Testis (tissue), 3 donors: ENCODE results near the gene FEN1. TPM values are rescaled to one million over a fixed set of nuclear protein-coding genes. Genes with fewer than 3 reads are reported as not detected.
A peak's percentile ranks its signal among the peaks of the same experiment; 100 is the strongest.

Experiments used
- DNase-seq: peaks from one replicate; pipeline ENCODE4 v3.0.0-alpha.2; 2019
- H3K27ac ChIP-seq, 2 donors: fragments of 200-600 bp; sonication (generic); one replicate each; pipeline ENCODE4 v1.5.1; 2019
- H3K27me3 ChIP-seq: fragments of 200-600 bp; sonication (generic); one replicate; pipeline ENCODE4 v1.5.1; 2019
- H3K36me3 ChIP-seq: fragments of 200-600 bp; sonication (generic); one replicate; pipeline ENCODE4 v1.5.1; 2017; ENCODE audit warnings: low read depth; ENCODE audit errors: missing control alignments
- H3K4me1 ChIP-seq: fragments of 200-600 bp; sonication (generic); one replicate; pipeline ENCODE4 v1.5.1; 2019
- H3K4me3 ChIP-seq, 2 donors: fragments of 200-600 bp; sonication (generic); one replicate each; pipeline ENCODE4 v1.5.1; 2017 to 2019
- H3K9me3 ChIP-seq: fragments of 200-600 bp; sonication (generic); one replicate; pipeline ENCODE4 v1.5.1; 2017
- POLR2A ChIP-seq: fragments of 450-650 bp; IDR thresholded peaks from one replicate; pipeline ENCODE4 v1.6.1; 2017; ENCODE audit warnings: antibody characterized with exemption, mild to moderate bottlenecking, moderate library complexity
- WGBS, 2 donors: methylation state at CpG; one replicate each; pipeline ENCODE4 v1.1.5; 2018; 5-methylcytosine and 5-hydroxymethylcytosine counted together
- intact Hi-C: fragments of 100-400 bp; cut with DNase I; formaldehyde crosslinking; loops from one replicate; pipeline ENCODE4 v1.15.1; 2023; ENCODE audit warnings: low total_unique reads
- polyA plus RNA-seq: library from polyadenylated mRNA; stranded (reverse); fragments of 350-450 nt; fragmentation: Illumina TruSeq; extraction: RNeasy Lipid Tissue Mini Kit (QIAGEN cat#74804); gene quantifications from one replicate; pipeline ENCODE4 v1.2.3, GENCODE V29; 2014; ENCODE audit warnings: low read depth, low replicate concordance; ENCODE audit not compliant: insufficient read depth
- total RNA-seq, 2 donors: library from RNA; depleted of rRNA; stranded (reverse); fragments of >200 nt; gene quantifications; one replicate each; pipeline ENCODE4 v1.2.3, GENCODE V29; 2016
- TF ChIP-seq, protein P1 (sequence below), 3 experiments: fragments of 450-650 bp in 2 of 3; fragments of 200-600 bp in 1 of 3; sonication (generic) in 1 of 3; IDR thresholded peaks; one replicate each; pipeline ENCODE4 v1.5.1; 2016 to 2019; ENCODE audit warnings: antibody characterized with exemption in 3 of 3, mild to moderate bottlenecking in 2 of 3, moderate library complexity in 1 of 3

FEN1 gene
- total and polyA plus RNA-seq, 3 donors from 2014 or later = 22.7 to 31.5 (median 27.3) TPM

DNA sequence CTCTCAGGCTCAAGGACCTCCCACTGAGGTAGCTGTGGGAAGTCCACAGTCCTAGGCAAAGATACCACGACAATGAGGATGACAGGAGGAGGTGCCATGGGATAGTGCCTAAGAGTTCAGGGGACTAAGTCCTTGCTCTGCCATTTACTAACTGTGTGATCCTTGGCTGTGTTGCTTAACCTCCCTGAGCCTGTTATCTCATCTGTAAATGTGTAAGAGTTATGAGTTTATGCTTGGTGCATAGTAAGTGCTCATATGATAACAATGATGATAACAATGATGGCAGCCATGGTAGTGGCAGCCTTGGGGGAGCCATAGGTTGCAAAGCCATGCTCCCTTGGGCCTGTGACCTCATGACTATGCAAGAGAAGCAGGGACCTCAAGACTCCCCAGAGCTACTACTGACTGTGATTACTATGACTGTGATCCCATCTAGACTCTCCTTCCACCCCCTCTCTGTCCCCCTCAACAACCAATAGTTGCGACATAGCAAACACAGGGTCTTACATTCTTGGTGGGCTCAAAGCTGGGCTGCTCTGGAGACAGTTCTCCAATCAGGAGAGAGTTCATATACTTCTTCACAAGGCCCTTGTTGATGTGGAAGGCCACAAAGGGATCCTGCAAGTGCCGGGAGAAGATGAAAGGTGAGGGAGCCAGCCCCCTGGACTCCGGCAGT, 20.2 kb downstream of the FEN1 start:
- DNase-seq = no peak
- TF ChIP-seq, protein P1, sequence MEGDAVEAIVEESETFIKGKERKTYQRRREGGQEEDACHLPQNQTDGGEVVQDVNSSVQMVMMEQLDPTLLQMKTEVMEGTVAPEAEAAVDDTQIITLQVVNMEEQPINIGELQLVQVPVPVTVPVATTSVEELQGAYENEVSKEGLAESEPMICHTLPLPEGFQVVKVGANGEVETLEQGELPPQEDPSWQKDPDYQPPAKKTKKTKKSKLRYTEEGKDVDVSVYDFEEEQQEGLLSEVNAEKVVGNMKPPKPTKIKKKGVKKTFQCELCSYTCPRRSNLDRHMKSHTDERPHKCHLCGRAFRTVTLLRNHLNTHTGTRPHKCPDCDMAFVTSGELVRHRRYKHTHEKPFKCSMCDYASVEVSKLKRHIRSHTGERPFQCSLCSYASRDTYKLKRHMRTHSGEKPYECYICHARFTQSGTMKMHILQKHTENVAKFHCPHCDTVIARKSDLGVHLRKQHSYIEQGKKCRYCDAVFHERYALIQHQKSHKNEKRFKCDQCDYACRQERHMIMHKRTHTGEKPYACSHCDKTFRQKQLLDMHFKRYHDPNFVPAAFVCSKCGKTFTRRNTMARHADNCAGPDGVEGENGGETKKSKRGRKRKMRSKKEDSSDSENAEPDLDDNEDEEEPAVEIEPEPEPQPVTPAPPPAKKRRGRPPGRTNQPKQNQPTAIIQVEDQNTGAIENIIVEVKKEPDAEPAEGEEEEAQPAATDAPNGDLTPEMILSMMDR (IDR thresholded peaks at IDR 0.05) = no peak
- no peak for TF ChIP-seq POLR2A
- intact Hi-C loops = no loop called here
- 87 to 93% methylated on average over 4 of the region's 4 CpGs for WGBS, 2 donors
- H3K27me3 ChIP-seq = no peaks in the 10 kb centered on the region
- peaks cover 8% of the 10 kb centered on the region for H3K4me1 ChIP-seq
- H3K4me3 ChIP-seq = no peak overlapping the region
- no peaks in the 10 kb centered on the region for H3K36me3 ChIP-seq
- H3K9me3 ChIP-seq = no peaks in the 10 kb centered on the region
- H3K27ac ChIP-seq = no peak overlapping the region

DNA sequence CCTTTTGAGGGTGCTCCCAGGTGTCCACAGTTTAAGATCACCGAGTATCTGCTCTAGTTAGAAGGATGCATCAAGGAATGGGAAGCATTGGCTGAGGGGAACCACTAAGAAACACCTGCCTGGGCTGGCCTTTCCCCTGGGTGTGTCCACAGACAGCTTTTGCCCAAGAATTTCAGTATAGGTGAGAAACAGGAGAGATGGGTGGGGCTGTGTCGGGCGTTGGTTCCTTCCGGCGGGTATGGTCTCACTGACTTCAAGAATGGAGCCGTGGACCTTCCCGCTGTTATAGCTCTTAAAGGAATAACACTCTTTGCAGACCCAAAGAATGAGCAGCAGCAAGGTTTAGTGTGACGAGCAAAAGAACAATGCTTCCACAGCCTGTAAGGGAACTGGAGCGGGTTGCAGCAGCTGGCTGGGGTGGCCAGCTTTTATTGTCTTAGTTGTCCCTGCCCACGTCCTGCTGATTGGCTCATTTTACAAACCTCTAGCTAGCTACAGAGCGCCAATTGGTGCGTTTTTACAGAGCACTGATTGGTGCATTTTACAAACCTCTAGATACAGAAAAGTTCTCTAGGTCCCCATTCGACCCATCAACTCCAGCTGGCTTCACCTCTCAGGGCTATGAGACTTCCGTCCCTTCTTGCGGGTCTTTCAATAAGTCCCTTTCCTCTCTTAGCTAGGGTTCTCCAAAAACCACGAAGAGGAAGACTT, 21.7 kb downstream of the FEN1 start:
- DNase-seq = peak; percentile 83
- no peaks in the 10 kb centered on the region for H3K36me3 ChIP-seq
- no peak for TF ChIP-seq POLR2A
- TF ChIP-seq, protein P1 (IDR thresholded peaks at IDR 0.05) = no peak
- WGBS, 2 donors = 42 to 63% methylated on average over 16 of the region's 16 CpGs
- peaks cover 8% of the 10 kb centered on the region for H3K4me1 ChIP-seq
- intact Hi-C loops = no loop called here
- H3K27ac ChIP-seq = peak overlapping the region; percentile 93 to 97
- H3K9me3 ChIP-seq = no peaks in the 10 kb centered on the region
- no peaks in the 10 kb centered on the region for H3K27me3 ChIP-seq
- H3K4me3 ChIP-seq = peak overlapping the region; percentile 57 to 68

DNA sequence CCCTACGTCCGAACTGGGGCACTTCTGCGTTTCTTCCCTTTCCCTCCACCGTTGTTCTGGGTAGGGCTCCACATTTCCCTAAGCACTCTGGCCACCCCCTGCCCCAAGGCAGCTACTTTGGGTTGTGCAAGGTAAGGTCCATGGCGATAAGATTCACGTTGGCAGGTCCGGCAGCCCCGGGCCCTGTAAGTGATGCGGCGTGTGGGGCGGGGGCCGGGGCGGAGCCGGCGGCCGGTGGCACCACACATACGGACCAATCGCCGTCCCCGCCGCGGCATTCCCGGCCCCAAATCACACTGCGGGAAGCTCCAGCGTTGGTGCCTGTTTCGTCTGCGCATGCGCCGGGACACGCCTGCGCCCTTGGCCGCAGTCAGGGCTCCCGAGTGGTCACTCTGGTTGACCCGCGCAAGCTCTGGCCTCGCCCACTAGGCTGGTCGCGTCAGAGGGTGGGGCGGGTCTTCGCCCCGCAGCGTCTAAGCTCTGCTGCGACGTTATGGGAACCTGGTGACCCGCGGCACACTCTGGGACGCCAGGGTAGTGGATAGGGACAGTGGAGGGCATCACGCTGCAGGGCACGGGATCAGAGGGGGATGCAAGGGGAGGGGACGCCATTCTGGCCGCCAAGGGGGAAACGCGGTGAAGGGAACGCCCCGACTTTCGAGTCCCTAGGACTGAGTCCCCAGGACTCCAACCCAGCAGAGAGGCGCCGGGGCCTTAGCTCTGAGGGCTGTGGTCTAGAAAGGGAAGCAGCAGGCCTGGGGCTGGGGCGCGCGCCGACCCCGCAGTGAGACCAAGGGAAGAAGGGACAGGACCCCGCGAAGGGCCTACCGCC, 22.5 kb downstream of the FEN1 start:
- Histone ChIP-seq H3K36me3 (no peaks in the 10 kb centered on the region), H3K27ac (peak overlapping the region; percentile 93 to 97), H3K4me1 (peaks cover 8% of the 10 kb centered on the region), H3K4me3 (peak overlapping the region; percentile 57 to 68), H3K9me3 (no peaks in the 10 kb centered on the region), H3K27me3 (no peaks in the 10 kb centered on the region)
- DNase-seq = peak; percentile 97
- TF ChIP-seq, protein P1 (IDR thresholded peaks at IDR 0.05) = peak in 2 of 3 experiments; percentile 8 to 33
- TF ChIP-seq POLR2A = peak; percentile 95
- WGBS, 2 donors = 0 to 2% methylated on average over 12 to 66 of the region's 66 CpGs
- intact Hi-C loops = no loop called here

DNA sequence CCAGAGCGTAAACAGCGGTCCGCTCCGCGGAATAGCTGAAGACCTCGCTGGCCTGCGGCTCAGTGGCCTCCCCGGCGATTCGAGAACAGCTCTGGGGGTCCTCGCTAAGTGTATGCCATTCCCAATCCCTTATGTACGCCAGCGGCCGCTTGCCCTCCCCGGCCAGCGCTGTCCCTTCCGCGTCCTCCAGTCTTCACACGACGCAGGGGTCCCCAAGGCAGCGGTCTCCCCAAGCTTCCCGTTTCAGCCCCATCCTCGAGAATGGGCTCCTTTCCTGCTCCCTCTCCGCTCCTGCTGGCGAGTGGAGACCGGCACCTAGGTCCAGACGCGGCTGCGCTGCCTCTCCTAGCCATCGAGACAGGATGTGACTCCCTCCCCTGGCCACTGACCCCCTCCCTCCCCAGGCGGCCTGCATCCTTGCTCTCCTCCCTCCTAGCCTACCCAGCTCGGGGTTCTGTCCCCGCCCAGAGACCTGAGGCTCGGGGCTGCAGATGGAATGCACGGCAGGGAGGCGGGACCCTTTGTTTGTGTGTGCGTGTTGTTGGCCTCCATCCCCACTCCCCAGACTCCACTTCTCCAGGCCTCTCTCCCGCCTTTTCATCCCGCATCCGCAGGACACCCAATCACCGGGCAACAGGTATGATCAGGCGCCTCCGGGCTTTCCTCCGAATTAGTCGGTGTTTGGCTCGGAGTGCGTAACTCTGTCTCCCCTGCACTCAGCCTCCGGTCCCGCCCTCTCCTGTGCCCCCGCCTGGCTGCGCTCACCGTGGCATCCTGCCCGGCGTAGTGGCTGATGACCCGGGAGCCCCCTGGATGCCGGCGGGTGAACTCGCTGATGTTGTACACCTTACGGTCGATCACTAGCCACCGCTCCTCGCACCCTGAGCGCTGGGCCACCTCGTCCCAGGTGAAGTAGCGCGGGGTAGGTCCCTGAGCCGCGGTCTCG, 23.4 kb downstream of the FEN1 start:
- intact Hi-C loops = no loop called here
- Histone ChIP-seq H3K4me3 (peak overlapping the region; percentile 57 to 68), H3K27me3 (no peaks in the 10 kb centered on the region), H3K4me1 (peaks cover 8% of the 10 kb centered on the region), H3K9me3 (no peaks in the 10 kb centered on the region), H3K36me3 (no peaks in the 10 kb centered on the region), H3K27ac (peak overlapping the region; percentile 93 to 97)
- peak; percentile 62 for DNase-seq
- WGBS, 2 donors = 1% methylated on average over 38 to 69 of the region's 69 CpGs
- no peak for TF ChIP-seq POLR2A
- TF ChIP-seq, protein P1 (IDR thresholded peaks at IDR 0.05) = no peak
